Hepatocyte (in vitro differentiated cells): ENCODE data around the gene ATP5F1E. TPM values are rescaled to one million over a fixed set of nuclear protein-coding genes. Genes with fewer than 3 reads are reported as not detected.

Source experiments
- DNase-seq: peaks from one replicate; pipeline ENCODE4 v3.0.0-alpha.2; 2016; ENCODE audit warnings: low spot score
- H2AFZ ChIP-seq: fragments of 200-600 bp; sonication (generic); 2 replicates; pipeline ENCODE4 v1.6.0; 2016; ENCODE audit warnings: antibody characterized with exemption, mild to moderate bottlenecking
- H3K27ac ChIP-seq: fragments of 200-600 bp; sonication (generic); 2 replicates; pipeline ENCODE4 v1.5.1; 2016; ENCODE audit warnings: mild to moderate bottlenecking
- H3K27me3 ChIP-seq: fragments of 200-600 bp; sonication (generic); 2 replicates; pipeline ENCODE4 v1.6.1; 2016
- H3K36me3 ChIP-seq: fragments of 200-600 bp; sonication (generic); replicated peaks from 2 replicates; pipeline ENCODE4 v1.5.1; 2016; ENCODE audit warnings: low read depth; ENCODE audit not compliant: insufficient read depth
- H3K4me1 ChIP-seq: fragments of 200-600 bp; sonication (generic); 2 replicates; pipeline ENCODE4 v1.5.1; 2016; ENCODE audit warnings: mild to moderate bottlenecking, moderate library complexity; ENCODE audit not compliant: insufficient read depth
- H3K4me2 ChIP-seq: fragments of 200-600 bp; sonication (generic); 2 replicates; pipeline ENCODE4 v1.6.0; 2016
- H3K4me3 ChIP-seq: fragments of 200-600 bp; sonication (generic); 2 replicates; pipeline ENCODE4 v1.5.1; 2016; ENCODE audit warnings: mild to moderate bottlenecking
- H3K79me2 ChIP-seq: fragments of 200-600 bp; sonication (generic); 2 replicates; pipeline ENCODE4 v1.6.0; 2017; ENCODE audit warnings: mild to moderate bottlenecking
- H3K9me2 ChIP-seq: fragments of 200-600 bp; sonication (generic); replicated peaks from 2 replicates; pipeline ENCODE4 v1.6.0; 2017; ENCODE audit warnings: mild to moderate bottlenecking; ENCODE audit not compliant: insufficient read depth
- H3K9me3 ChIP-seq: fragments of 200-600 bp; sonication (generic); 2 replicates; pipeline ENCODE4 v1.5.1; 2016; ENCODE audit warnings: low read depth, mild to moderate bottlenecking
- H4K20me1 ChIP-seq: fragments of 200-600 bp; sonication (generic); 2 replicates; pipeline ENCODE4 v1.6.0; 2016; ENCODE audit warnings: mild to moderate bottlenecking; ENCODE audit not compliant: insufficient read depth, poor library complexity, severe bottlenecking
- EZH2 ChIP-seq: fragments of 200-600 bp; sonication (generic); IDR thresholded peaks from 2 replicates; pipeline ENCODE4 v1.6.1; 2016; ENCODE audit warnings: antibody characterized with exemption, mild to moderate bottlenecking, borderline replicate concordance
- EZH2phosphoT487 ChIP-seq: fragments of 200-600 bp; sonication (generic); IDR thresholded peaks from one replicate; pipeline ENCODE4 v1.6.1; 2018; ENCODE audit warnings: antibody characterized with exemption, mild to moderate bottlenecking, low read depth, moderate library complexity; ENCODE audit not compliant: unreplicated experiment, severe bottlenecking
- WGBS: methylation state at CpG from one replicate; pipeline ENCODE4 v1.1.6; 2016; ENCODE audit warnings: low lambda C conversion rate; ENCODE audit errors: missing lambda C conversion rate; 5-methylcytosine and 5-hydroxymethylcytosine counted together
- polyA plus RNA-seq: library from polyadenylated mRNA; unstranded; fragments of >200 nt; fragmentation: Nextera tagmentation; extraction: Ambion mirVana; gene quantifications from 2 replicates; pipeline ENCODE4 v1.2.1, GENCODE V29; 2016
- total RNA-seq: library from RNA; depleted of rRNA; stranded (reverse); fragments of >200 nt; gene quantifications from 2 replicates; pipeline ENCODE4 v1.2.3, GENCODE V29; 2014
- TF ChIP-seq, protein P1 (sequence below): fragments of 200-600 bp; sonication (generic); IDR thresholded peaks from 2 replicates; pipeline ENCODE4 v1.5.1; 2016; ENCODE audit warnings: antibody characterized with exemption, mild to moderate bottlenecking; ENCODE audit not compliant: poor library complexity

Gene ATP5F1E
- total and polyA plus RNA-seq, 2 experiments from 2014 or later = 32.9 to 227 TPM

DNA sequence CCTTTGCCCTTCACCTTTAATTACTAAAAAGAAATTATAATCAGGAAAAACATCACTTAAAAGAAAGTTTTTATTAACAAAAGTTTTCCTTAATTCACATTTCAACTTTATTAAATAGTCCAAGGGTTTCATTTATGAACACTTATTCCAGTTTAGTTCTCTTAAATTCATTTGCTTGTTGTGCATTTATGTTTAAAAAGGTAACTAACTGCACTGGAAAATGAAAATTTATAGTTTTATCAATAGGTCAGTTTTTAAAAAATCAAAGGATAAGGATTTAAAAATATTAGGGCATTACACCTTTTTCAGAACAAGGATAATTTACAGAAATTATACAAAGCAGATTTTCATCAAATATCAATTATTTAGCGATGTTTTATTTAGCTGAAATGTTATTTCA is 958 bp upstream of the ATP5F1E start:
- Histone ChIP-seq H3K79me2 (peaks cover 61% of the 10 kb centered on the region), H3K4me3 (no peak overlapping the region), H3K4me1 (peaks cover 27% of the 10 kb centered on the region), H4K20me1 (peaks cover 6% of the 10 kb centered on the region), H3K27ac (peak overlapping the region; percentile 84), H3K27me3 (no peaks in the 10 kb centered on the region), H3K9me2 (no peaks in the 10 kb centered on the region), H3K4me2 (peak overlapping the region; percentile 81), H3K9me3 (no peaks in the 10 kb centered on the region), H3K36me3 (no peaks in the 10 kb centered on the region), H2AFZ (no peak overlapping the region)
- DNase-seq = no peak
- TF ChIP-seq EZH2 = no peak
- WGBS = 92% methylated on average over 1 of the region's 1 CpG

DNA sequence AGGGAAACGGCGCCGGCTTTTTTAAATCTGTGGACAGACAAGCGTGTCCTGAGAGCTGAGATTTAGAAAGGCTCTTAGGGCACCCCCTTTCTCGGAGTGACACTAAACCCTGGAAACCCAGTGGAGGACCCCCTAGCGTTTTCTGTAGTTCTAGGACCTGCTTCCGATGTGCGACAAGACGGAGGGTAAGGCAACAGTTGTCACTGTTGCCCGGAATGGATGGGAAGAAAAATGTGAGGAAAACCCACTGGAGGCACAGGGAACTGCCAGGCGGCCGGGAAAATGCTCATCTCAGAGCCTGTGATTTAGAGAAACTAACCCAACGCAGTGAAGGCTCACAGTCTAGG is 551 bp upstream of the ATP5F1E start:
- Histone ChIP-seq H3K9me3 (no peaks in the 10 kb centered on the region), H2AFZ (peak overlapping the region; percentile 57), H4K20me1 (peaks cover 10% of the 10 kb centered on the region), H3K36me3 (no peaks in the 10 kb centered on the region), H3K4me2 (peak overlapping the region; percentile 81), H3K27me3 (no peaks in the 10 kb centered on the region), H3K4me1 (peaks cover 27% of the 10 kb centered on the region), H3K79me2 (peaks cover 61% of the 10 kb centered on the region), H3K27ac (peak overlapping the region; percentile 84), H3K4me3 (peak overlapping the region; percentile 25), H3K9me2 (no peaks in the 10 kb centered on the region)
- DNase-seq = peak; percentile 62
- TF ChIP-seq, protein P1, sequence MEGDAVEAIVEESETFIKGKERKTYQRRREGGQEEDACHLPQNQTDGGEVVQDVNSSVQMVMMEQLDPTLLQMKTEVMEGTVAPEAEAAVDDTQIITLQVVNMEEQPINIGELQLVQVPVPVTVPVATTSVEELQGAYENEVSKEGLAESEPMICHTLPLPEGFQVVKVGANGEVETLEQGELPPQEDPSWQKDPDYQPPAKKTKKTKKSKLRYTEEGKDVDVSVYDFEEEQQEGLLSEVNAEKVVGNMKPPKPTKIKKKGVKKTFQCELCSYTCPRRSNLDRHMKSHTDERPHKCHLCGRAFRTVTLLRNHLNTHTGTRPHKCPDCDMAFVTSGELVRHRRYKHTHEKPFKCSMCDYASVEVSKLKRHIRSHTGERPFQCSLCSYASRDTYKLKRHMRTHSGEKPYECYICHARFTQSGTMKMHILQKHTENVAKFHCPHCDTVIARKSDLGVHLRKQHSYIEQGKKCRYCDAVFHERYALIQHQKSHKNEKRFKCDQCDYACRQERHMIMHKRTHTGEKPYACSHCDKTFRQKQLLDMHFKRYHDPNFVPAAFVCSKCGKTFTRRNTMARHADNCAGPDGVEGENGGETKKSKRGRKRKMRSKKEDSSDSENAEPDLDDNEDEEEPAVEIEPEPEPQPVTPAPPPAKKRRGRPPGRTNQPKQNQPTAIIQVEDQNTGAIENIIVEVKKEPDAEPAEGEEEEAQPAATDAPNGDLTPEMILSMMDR = peak; percentile 24
- TF ChIP-seq EZH2phosphoT487 (no peak), EZH2 (no peak)
- WGBS = under 1% methylated on average over 13 of the region's 13 CpGs

DNA sequence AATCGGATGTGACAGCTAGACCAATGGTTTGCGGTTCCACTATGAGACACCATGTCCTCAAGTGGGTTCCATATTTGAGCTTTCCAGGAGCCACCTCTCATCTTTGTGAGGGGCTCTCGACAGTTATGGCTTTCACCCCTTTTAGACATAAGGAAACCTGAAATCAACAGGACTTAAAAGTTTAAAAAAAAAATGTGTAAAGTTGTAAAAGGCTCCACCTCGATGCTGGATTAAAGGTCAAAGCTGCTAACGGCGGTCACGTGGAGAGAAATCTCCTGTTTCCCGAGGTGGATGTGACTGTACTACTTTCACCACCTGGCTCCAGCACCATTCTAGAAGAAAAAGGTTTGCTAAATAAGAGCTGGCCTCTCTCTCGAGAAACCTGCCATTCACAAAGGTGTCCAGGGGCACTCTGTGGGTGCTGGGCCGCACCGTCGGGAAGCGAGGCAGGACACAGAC is 542 bp downstream of the ATP5F1E start:
- no peaks in the 10 kb centered on the region for H3K9me2 ChIP-seq
- H3K79me2 ChIP-seq = peaks cover 61% of the 10 kb centered on the region
- 21% methylated on average over 13 of the region's 13 CpGs for WGBS
- H2AFZ ChIP-seq = peak overlapping the region; percentile 80
- TF ChIP-seq, protein P1 = no peak
- TF ChIP-seq EZH2 (no peak), EZH2phosphoT487 (no peak)
- peak overlapping the region; percentile 92 for H3K4me2 ChIP-seq
- peaks cover 27% of the 10 kb centered on the region for H3K4me1 ChIP-seq
- no peak for DNase-seq
- H3K4me3 ChIP-seq = peak overlapping the region; percentile 77
- H3K9me3 ChIP-seq = no peaks in the 10 kb centered on the region
- no peaks in the 10 kb centered on the region for H3K36me3 ChIP-seq
- H4K20me1 ChIP-seq = peaks cover 18% of the 10 kb centered on the region
- no peaks in the 10 kb centered on the region for H3K27me3 ChIP-seq
- peak overlapping the region; percentile 97 for H3K27ac ChIP-seq

DNA sequence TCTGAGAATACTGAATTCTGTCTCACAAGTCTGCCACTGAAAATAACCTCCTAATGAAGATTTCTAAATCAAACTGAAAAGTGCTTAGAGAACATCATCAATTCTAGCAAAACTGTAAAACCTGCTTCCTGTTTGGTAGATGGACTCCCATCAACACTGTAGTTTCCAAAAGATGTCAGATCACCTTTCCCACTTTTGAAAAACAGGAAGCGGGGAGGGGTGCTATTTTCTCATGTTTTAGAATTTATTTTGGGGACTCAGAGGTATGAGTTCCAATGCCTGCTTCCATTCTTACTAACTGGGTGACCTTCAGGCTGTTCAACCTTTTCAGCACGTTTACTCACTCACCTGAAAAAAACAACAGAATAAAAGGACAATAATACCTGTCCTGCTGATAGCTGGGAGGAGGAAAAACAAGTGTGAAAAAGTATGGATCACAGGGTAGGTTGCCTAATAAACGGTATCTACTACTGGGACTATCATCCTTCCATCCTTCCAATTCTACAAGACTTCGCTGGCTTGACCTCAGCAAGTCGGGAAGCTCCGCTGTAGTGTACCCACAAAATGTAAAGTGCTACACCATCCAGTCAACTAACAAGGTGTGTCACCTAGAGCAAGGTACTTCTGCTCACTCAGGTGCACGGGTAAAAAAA is 1.1 kb downstream of the ATP5F1E start:
- no peaks in the 10 kb centered on the region for H3K9me3 ChIP-seq
- peaks cover 58% of the 10 kb centered on the region for H3K79me2 ChIP-seq
- 74% methylated on average over 7 of the region's 7 CpGs for WGBS
- H3K27me3 ChIP-seq = no peaks in the 10 kb centered on the region
- H3K36me3 ChIP-seq = no peaks in the 10 kb centered on the region
- H3K4me3 ChIP-seq = peak overlapping the region; percentile 77
- H3K4me1 ChIP-seq = peaks cover 27% of the 10 kb centered on the region
- no peak for DNase-seq
- TF ChIP-seq, protein P1 = no peak
- TF ChIP-seq EZH2 (no peak), EZH2phosphoT487 (no peak)
- no peaks in the 10 kb centered on the region for H3K9me2 ChIP-seq
- peaks cover 18% of the 10 kb centered on the region for H4K20me1 ChIP-seq
- peak overlapping the region; percentile 92 for H3K4me2 ChIP-seq
- no peak overlapping the region for H2AFZ ChIP-seq
- H3K27ac ChIP-seq = peak overlapping the region; percentile 97
